HEK293 (cell line): Measurements from ENCODE around the gene STON2.

Source experiments
- CTCF ChIA-PET: fragments of 350-600 bp; formaldehyde crosslinking; extraction: SDS; loops from one replicate; lab custom pipeline; 2021; ENCODE audit warnings: antibody characterized with exemption; lab: Yijun Ruan, JAX
- POLR2A ChIA-PET: fragments of 300-600 bp; formaldehyde crosslinking; extraction: SDS; loops from one replicate; lab custom pipeline; 2020; ENCODE audit warnings: antibody characterized with exemption, inconsistent platforms; lab: Yijun Ruan, JAX
- H3K27ac ChIP-seq: fragments of 200-500 bp; sonication (Bioruptor generic); 2 replicates; pipeline ENCODE4 v1.5.1; 2014; ENCODE audit warnings: low read depth, low read length, control low read depth, inconsistent platforms; ENCODE audit errors: extremely low read depth
- H3K36me3 ChIP-seq, 2 experiments: fragments of 200-500 bp in 1 of 2; sonication (Bioruptor generic) in 1 of 2; 1 replicate in 1 of 2; 2 replicates in 1 of 2; pipeline ENCODE4 v1.5.1; 2014 to 2017; ENCODE audit warnings: inconsistent platforms in 2 of 2, low read length in 2 of 2; ENCODE audit not compliant: control insufficient read depth in 2 of 2, insufficient read depth in 1 of 2
- H3K4me1 ChIP-seq: fragments of 200-500 bp; sonication (Bioruptor generic); 2 replicates; pipeline ENCODE4 v1.5.1; 2014; ENCODE audit warnings: mild to moderate bottlenecking, low read length, inconsistent platforms; ENCODE audit not compliant: control insufficient read depth, insufficient read depth
- H3K4me3 ChIP-seq: 2 replicates; pipeline ENCODE4 v1.5.1; 2011; ENCODE audit warnings: low read depth, mild to moderate bottlenecking, control low read depth, low read length, moderate library complexity
- H3K9me3 ChIP-seq: fragments of 200-500 bp; sonication (Bioruptor generic); 2 replicates; pipeline ENCODE4 v1.5.1; 2014; ENCODE audit warnings: low read depth, low read length, inconsistent platforms; ENCODE audit not compliant: control insufficient read depth, insufficient read depth
- EGR2 ChIP-seq: fragments of 450-650 bp; formaldehyde crosslinking; IDR thresholded peaks from 2 replicates; pipeline ENCODE4 v1.5.1; 2016; ENCODE audit warnings: low read depth, missing biosample characterization, missing genetic modification characterization
- GLIS2 ChIP-seq: fragments of 450-650 bp; formaldehyde crosslinking; IDR thresholded peaks from 2 replicates; pipeline ENCODE4 v1.5.1; 2016; ENCODE audit warnings: missing biosample characterization, missing genetic modification characterization
- HOXC10 ChIP-seq: sonication (generic); formaldehyde crosslinking; IDR thresholded peaks from 2 replicates; pipeline ENCODE4 v1.8.1; 2023; ENCODE audit warnings: mild to moderate bottlenecking, missing genetic modification reagents
- KLF9 ChIP-seq: fragments of 450-650 bp; formaldehyde crosslinking; IDR thresholded peaks from 2 replicates; pipeline ENCODE4 v1.5.1; 2016; ENCODE audit warnings: missing biosample characterization, missing genetic modification characterization, low read depth
- PRDM10 ChIP-seq: fragments of 450-650 bp; formaldehyde crosslinking; IDR thresholded peaks from 2 replicates; pipeline ENCODE4 v1.5.1; 2016; ENCODE audit warnings: missing biosample characterization, missing genetic modification characterization
- REST ChIP-seq: fragments of 450-650 bp; formaldehyde crosslinking; IDR thresholded peaks from 2 replicates; pipeline ENCODE4 v1.5.1; 2016; ENCODE audit warnings: missing biosample characterization, missing genetic modification characterization
- ZFP41 ChIP-seq: fragments of 450-650 bp; formaldehyde crosslinking; IDR thresholded peaks from 2 replicates; pipeline ENCODE4 v1.5.1; 2016; ENCODE audit warnings: missing biosample characterization, missing genetic modification characterization, borderline replicate concordance
- ZFP69B ChIP-seq: fragments of 450-650 bp; formaldehyde crosslinking; IDR thresholded peaks from 2 replicates; pipeline ENCODE4 v1.5.1; 2016; ENCODE audit warnings: missing biosample characterization, missing genetic modification characterization
- ZIC2 ChIP-seq: fragments of 450-650 bp; formaldehyde crosslinking; IDR thresholded peaks from 2 replicates; pipeline ENCODE4 v1.5.1; 2016; ENCODE audit warnings: missing biosample characterization, missing genetic modification characterization
- ZNF174 ChIP-seq: fragments of 450-650 bp; formaldehyde crosslinking; IDR thresholded peaks from 2 replicates; pipeline ENCODE4 v1.5.0; 2017; ENCODE audit warnings: missing biosample characterization, mild to moderate bottlenecking, missing genetic modification characterization
- ZNF350 ChIP-seq: fragments of 450-650 bp; formaldehyde crosslinking; IDR thresholded peaks from 2 replicates; pipeline ENCODE4 v1.5.0; 2017; ENCODE audit warnings: missing biosample characterization, mild to moderate bottlenecking, missing genetic modification characterization
- ZNF510 ChIP-seq: fragments of 450-650 bp; formaldehyde crosslinking; IDR thresholded peaks from 2 replicates; pipeline ENCODE4 v1.5.1; 2018; ENCODE audit warnings: mild to moderate bottlenecking, missing genetic modification characterization, missing biosample characterization; ENCODE audit not compliant: insufficient replicate concordance
- ZNF548 ChIP-seq: fragments of 450-650 bp; formaldehyde crosslinking; IDR thresholded peaks from 2 replicates; pipeline ENCODE4 v1.5.1; 2016; ENCODE audit warnings: missing biosample characterization, missing genetic modification characterization
- ZNF600 ChIP-seq: fragments of 450-650 bp; formaldehyde crosslinking; IDR thresholded peaks from 2 replicates; pipeline ENCODE4 v1.5.1; 2016; ENCODE audit warnings: missing biosample characterization, missing genetic modification characterization
- ZNF621 ChIP-seq: fragments of 450-650 bp; formaldehyde crosslinking; IDR thresholded peaks from 2 replicates; pipeline ENCODE4 v1.5.1; 2017; ENCODE audit warnings: missing biosample characterization, missing genetic modification characterization
- ZNF677 ChIP-seq: fragments of 450-650 bp; IDR thresholded peaks from 2 replicates; pipeline ENCODE4 v1.5.0; 2018; ENCODE audit warnings: missing biosample characterization, mild to moderate bottlenecking, missing genetic modification characterization, moderate library complexity
- ZNF76 ChIP-seq: fragments of 450-650 bp; formaldehyde crosslinking; IDR thresholded peaks from 2 replicates; pipeline ENCODE4; 2016; ENCODE audit warnings: low read depth, missing biosample characterization, missing genetic modification characterization, borderline replicate concordance
- TF ChIP-seq, protein P1 (sequence below): fragments of 450-650 bp; formaldehyde crosslinking; IDR thresholded peaks from 2 replicates; pipeline ENCODE4 v1.5.1; 2017; ENCODE audit warnings: missing biosample characterization, missing genetic modification characterization
- TF ChIP-seq, protein P2 (sequence below): fragments of 450-650 bp; formaldehyde crosslinking; IDR thresholded peaks from 2 replicates; pipeline ENCODE4 v1.5.1; 2016; ENCODE audit warnings: missing biosample characterization, missing genetic modification characterization
- TF ChIP-seq, protein P3 (sequence below): fragments of 450-650 bp; formaldehyde crosslinking; IDR thresholded peaks from 2 replicates; pipeline ENCODE4 v1.5.1; 2017; ENCODE audit warnings: missing biosample characterization, mild to moderate bottlenecking, missing genetic modification characterization, moderate library complexity

The STON2 gene

GRCh38 chr14:81326451-81326850, 73.7 kb downstream of the STON2 start:
- no peak overlapping the region for H3K4me3 ChIP-seq
- H3K36me3 ChIP-seq = no peaks in the 10 kb centered on the region
- TF ChIP-seq, protein P1, sequence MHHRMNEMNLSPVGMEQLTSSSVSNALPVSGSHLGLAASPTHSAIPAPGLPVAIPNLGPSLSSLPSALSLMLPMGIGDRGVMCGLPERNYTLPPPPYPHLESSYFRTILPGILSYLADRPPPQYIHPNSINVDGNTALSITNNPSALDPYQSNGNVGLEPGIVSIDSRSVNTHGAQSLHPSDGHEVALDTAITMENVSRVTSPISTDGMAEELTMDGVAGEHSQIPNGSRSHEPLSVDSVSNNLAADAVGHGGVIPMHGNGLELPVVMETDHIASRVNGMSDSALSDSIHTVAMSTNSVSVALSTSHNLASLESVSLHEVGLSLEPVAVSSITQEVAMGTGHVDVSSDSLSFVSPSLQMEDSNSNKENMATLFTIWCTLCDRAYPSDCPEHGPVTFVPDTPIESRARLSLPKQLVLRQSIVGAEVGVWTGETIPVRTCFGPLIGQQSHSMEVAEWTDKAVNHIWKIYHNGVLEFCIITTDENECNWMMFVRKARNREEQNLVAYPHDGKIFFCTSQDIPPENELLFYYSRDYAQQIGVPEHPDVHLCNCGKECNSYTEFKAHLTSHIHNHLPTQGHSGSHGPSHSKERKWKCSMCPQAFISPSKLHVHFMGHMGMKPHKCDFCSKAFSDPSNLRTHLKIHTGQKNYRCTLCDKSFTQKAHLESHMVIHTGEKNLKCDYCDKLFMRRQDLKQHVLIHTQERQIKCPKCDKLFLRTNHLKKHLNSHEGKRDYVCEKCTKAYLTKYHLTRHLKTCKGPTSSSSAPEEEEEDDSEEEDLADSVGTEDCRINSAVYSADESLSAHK = no peak
- TF ChIP-seq, protein P2, sequence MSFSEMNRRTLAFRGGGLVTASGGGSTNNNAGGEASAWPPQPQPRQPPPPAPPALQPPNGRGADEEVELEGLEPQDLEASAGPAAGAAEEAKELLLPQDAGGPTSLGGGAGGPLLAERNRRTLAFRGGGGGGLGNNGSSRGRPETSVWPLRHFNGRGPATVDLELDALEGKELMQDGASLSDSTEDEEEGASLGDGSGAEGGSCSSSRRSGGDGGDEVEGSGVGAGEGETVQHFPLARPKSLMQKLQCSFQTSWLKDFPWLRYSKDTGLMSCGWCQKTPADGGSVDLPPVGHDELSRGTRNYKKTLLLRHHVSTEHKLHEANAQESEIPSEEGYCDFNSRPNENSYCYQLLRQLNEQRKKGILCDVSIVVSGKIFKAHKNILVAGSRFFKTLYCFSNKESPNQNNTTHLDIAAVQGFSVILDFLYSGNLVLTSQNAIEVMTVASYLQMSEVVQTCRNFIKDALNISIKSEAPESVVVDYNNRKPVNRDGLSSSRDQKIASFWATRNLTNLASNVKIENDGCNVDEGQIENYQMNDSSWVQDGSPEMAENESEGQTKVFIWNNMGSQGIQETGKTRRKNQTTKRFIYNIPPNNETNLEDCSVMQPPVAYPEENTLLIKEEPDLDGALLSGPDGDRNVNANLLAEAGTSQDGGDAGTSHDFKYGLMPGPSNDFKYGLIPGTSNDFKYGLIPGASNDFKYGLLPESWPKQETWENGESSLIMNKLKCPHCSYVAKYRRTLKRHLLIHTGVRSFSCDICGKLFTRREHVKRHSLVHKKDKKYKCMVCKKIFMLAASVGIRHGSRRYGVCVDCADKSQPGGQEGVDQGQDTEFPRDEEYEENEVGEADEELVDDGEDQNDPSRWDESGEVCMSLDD (tag by site-specific recombination) = no peak
- peaks cover 10% of the 10 kb centered on the region for H3K4me1 ChIP-seq
- no peak overlapping the region for H3K27ac ChIP-seq
- no peaks in the 10 kb centered on the region for H3K9me3 ChIP-seq
- CTCF ChIA-PET = interaction anchor here (0.7 kb wide), 1 partner anchor 20 kb away, joined by 3 read pairs; no protein-coding TSS in a partner anchor
- POLR2A ChIA-PET = no interaction called here

GRCh38 chr14:81324011-81324410, 76.1 kb downstream of the STON2 start:
- ChIA-PET POLR2A (interaction anchor here (0.7 to 1.3 kb wide), 3 partner anchors 10 to 105 kb away, joined by 3 to 6 read pairs (median 3); no protein-coding TSS in a partner anchor), CTCF (interaction anchor here (0.8 to 1.4 kb wide), 2 partner anchors 20 to 46 kb away, joined by 4 read pairs; no protein-coding TSS in a partner anchor)
- Histone ChIP-seq H3K9me3 (no peaks in the 10 kb centered on the region), H3K4me3 (peak overlapping the region; percentile 60), H3K36me3 (no peaks in the 10 kb centered on the region), H3K27ac (peak overlapping the region; percentile 8; the same call in 1 of the 2 replicates), H3K4me1 (peaks cover 10% of the 10 kb centered on the region)
- TF ChIP-seq ZNF76 (tag by site-specific recombination) (no peak), EGR2 (tag by site-specific recombination) (no peak), ZNF621 (tag by site-specific recombination) (no peak), ZIC2 (tag by site-specific recombination) (no peak), ZNF600 (tag by site-specific recombination) (peak; percentile 68), HOXC10 (CRISPR knock-in tag) (no peak), PRDM10 (tag by site-specific recombination) (peak; percentile 44), ZFP69B (tag by site-specific recombination) (no peak), ZNF174 (no peak), ZNF510 (tag by site-specific recombination) (no peak), ZNF548 (tag by site-specific recombination) (no peak), ZNF677 (tag by site-specific recombination) (no peak), ZNF350 (tag by site-specific recombination) (no peak), KLF9 (tag by site-specific recombination) (0 out of 2 replicates have a peak, but pooled peaks have one; percentile 39), REST (tag by site-specific recombination) (no peak), GLIS2 (tag by site-specific recombination) (0 out of 2 replicates have a peak, but pooled peaks have one; percentile 21), ZFP41 (tag by site-specific recombination) (no peak)
- TF ChIP-seq, protein P3, sequence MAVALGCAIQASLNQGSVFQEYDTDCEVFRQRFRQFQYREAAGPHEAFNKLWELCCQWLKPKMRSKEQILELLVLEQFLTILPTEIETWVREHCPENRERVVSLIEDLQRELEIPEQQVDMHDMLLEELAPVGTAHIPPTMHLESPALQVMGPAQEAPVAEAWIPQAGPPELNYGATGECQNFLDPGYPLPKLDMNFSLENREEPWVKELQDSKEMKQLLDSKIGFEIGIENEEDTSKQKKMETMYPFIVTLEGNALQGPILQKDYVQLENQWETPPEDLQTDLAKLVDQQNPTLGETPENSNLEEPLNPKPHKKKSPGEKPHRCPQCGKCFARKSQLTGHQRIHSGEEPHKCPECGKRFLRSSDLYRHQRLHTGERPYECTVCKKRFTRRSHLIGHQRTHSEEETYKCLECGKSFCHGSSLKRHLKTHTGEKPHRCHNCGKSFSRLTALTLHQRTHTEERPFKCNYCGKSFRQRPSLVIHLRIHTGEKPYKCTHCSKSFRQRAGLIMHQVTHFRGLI = no peak
